ENCODE measurements around the gene CNNM2.

CNNM2 gene

GRCh38 chr10:102917962-102918816 lies at the start of gene CNNM2:
TSS of gene CNNM2 (plus strand) at chr10:102918294. CDS start at chr10:102918481, 187 bp downstream.
- in situ Hi-C loops (cut with HindIII; ENCODE audit: low pct_ligation_motif_present, low pct_unique_long_range_greater_than_20kb, low sequenced_read_pairs) = no loop called here
- peak; percentile 100 for DNase-seq

DNA sequence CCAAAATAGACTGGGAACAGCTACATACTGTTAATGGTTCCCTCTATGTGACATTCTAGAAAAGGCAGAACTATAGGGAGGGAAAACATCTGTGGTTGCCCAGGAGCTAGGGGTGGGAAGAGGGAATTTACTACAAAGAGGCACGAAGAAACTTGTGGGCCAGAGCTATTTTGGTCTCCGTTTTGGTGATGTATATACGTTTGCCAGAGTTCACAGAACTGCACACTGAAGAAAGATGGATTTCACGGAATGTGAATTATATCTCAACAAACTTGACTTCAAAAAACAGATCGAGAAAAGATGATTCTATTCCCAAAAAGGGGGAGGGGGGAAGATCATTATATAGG lies 49.2 kb upstream of the CNNM2 start:
- DNase-seq = no peak
- in situ Hi-C loops (cut with HindIII; ENCODE audit: low pct_ligation_motif_present, low pct_unique_long_range_greater_than_20kb, low sequenced_read_pairs) = no loop called here

- in situ Hi-C loops (cut with HindIII; ENCODE audit: low pct_ligation_motif_present, low pct_unique_long_range_greater_than_20kb, low sequenced_read_pairs) = no loop called here
- peak; percentile 50 for DNase-seq
Measured at GRCh38 chr10:102869258-102870198, 48.6 kb upstream of the CNNM2 start, which contains the start of gene AS3MT. TSS of gene AS3MT (plus strand) at chr10:102869470. CDS start at chr10:102869593, 123 bp downstream.

GRCh38 chr10:102870221-102870620 lies 47.9 kb upstream of the CNNM2 start:
- DNase-seq = no peak
- in situ Hi-C loops (cut with HindIII; ENCODE audit: low pct_ligation_motif_present, low pct_unique_long_range_greater_than_20kb, low sequenced_read_pairs) = no loop called here

GRCh38 chr10:102872163-102872562 lies 45.9 kb upstream of the CNNM2 start:
- in situ Hi-C loops (cut with HindIII; ENCODE audit: low pct_ligation_motif_present, low pct_unique_long_range_greater_than_20kb, low sequenced_read_pairs) = no loop called here
- DNase-seq = no peak

- in situ Hi-C loops (cut with HindIII; ENCODE audit: low pct_ligation_motif_present, low pct_unique_long_range_greater_than_20kb, low sequenced_read_pairs) = no loop called here
- no peak for DNase-seq
Measured at GRCh38 chr10:102876747-102877153, 41.3 kb upstream of the CNNM2 start.

GRCh38 chr10:102878629-102879028 lies 39.5 kb upstream of the CNNM2 start:
- in situ Hi-C loops (cut with HindIII; ENCODE audit: low pct_ligation_motif_present, low pct_unique_long_range_greater_than_20kb, low sequenced_read_pairs) = no loop called here
- no peak for DNase-seq

GRCh38 chr10:102880256-102880655 lies 37.8 kb upstream of the CNNM2 start:
- DNase-seq = no peak
- in situ Hi-C loops (cut with HindIII; ENCODE audit: low pct_ligation_motif_present, low pct_unique_long_range_greater_than_20kb, low sequenced_read_pairs) = no loop called here

DNA sequence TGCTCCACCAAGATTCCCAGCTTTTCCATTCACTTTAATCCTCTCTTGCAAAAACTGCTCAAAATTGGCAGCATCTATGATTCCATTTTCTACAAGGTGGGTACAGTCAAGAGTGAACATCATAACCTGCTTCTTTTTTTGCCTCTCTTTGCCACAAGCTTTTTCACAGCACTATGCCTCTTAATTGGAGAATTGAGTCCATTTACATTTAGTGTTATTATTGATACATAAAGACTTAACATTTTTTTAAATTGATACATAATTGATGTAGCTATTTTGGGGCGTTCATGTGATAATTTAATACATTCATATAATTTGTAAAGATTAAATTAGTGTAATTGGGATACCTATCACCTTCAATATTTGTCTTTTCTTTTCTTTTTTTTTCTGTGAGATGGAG lies 30.0 kb upstream of the CNNM2 start:
- no peak for DNase-seq
- in situ Hi-C loops (cut with HindIII; ENCODE audit: low pct_ligation_motif_present, low pct_unique_long_range_greater_than_20kb, low sequenced_read_pairs) = no loop called here

DNA sequence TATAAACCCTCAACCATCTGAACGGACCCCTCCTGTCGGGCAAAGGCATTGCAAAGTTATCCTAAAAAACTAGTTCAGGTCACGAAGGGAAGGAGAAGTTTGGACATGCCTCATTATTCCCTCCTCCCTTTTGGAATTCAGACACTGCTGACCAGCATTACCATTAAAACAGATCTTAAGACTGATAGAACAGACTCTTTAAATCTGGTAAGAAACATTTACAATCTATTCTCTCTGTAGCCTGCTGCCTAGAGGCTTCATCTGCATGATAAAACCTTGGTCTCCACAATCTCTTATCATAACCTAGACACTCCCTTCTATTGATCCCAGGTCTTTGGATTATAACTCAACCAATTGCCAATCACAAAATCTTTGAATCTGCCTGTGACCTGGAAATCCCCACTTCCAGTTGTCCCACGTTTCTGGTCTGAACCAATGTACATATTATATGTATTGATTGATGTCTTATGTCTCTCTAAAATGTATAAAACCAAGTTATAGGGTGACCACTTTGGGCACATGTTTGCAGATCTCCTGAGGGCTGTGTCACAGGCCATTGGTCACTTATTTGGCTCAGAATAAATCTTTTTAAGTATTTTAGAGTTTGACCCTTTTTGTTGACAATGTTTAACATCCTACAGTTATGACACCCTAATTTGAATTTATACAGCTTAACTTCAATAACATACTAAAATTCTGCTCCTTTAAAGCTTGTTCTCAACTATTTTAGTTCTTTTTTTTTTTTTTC lies 23.5 kb upstream of the CNNM2 start:
- in situ Hi-C loops (cut with HindIII; ENCODE audit: low pct_ligation_motif_present, low pct_unique_long_range_greater_than_20kb, low sequenced_read_pairs) = no loop called here
- DNase-seq = no peak

- in situ Hi-C loops (cut with HindIII; ENCODE audit: low pct_ligation_motif_present, low pct_unique_long_range_greater_than_20kb, low sequenced_read_pairs) = no loop called here
- no peak for DNase-seq
Measured at GRCh38 chr10:102900006-102900405, 18.1 kb upstream of the CNNM2 start.

- in situ Hi-C loops (cut with HindIII; ENCODE audit: low pct_ligation_motif_present, low pct_unique_long_range_greater_than_20kb, low sequenced_read_pairs) = no loop called here
- no peak for DNase-seq
Measured at GRCh38 chr10:102904346-102904745, 13.7 kb upstream of the CNNM2 start.

DNA sequence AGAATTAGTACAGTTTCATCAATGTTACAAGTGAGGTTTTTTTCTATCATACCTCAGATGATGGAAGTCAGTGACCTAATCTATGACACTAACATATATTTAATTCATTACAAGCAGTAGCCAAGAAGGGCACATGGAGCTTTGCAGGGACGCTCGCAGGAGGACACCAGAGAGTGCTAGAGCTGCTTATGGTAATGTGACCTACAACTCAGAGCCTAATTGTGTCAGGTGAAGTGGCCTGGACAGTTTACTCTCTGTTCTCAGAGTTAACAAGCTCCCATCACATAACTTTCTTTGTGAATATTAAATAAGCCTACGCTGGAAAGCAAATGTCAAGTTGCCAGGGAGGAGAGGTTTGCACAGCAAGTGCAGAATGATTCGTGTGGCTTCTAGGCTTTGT lies 11.6 kb upstream of the CNNM2 start:
- in situ Hi-C loops (cut with HindIII; ENCODE audit: low pct_ligation_motif_present, low pct_unique_long_range_greater_than_20kb, low sequenced_read_pairs) = no loop called here
- no peak for DNase-seq

- in situ Hi-C loops (cut with HindIII; ENCODE audit: low pct_ligation_motif_present, low pct_unique_long_range_greater_than_20kb, low sequenced_read_pairs) = no loop called here
- DNase-seq = no peak
Measured at GRCh38 chr10:102914781-102915180, 3.3 kb upstream of the CNNM2 start.

DNA sequence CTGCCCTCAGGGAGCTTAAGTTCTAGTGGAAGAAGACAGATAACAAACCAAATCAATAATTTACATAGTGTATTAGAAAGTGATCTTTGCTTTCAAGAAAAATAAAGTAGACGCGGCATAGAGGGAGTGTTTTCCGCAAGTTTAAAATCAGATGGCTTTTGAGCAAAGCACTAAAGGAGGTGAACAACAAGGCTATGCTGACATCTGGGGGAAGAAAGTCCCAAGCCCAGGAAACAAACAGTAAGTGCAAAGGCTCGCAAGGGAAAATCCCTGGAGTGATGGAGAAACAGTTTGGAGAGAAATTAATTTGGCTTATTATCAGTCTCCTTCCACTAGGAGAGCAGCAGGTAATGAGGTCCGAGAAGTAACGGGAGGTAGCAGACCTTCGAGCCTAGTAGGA lies 1.9 kb upstream of the CNNM2 start:
- DNase-seq = no peak
- in situ Hi-C loops (cut with HindIII; ENCODE audit: low pct_ligation_motif_present, low pct_unique_long_range_greater_than_20kb, low sequenced_read_pairs) = no loop called here

- peak; percentile 75 for DNase-seq
- in situ Hi-C loops (cut with HindIII; ENCODE audit: low pct_ligation_motif_present, low pct_unique_long_range_greater_than_20kb, low sequenced_read_pairs) = no loop called here
Measured at GRCh38 chr10:102917314-102917961, 656 bp upstream of the CNNM2 start.

DNA sequence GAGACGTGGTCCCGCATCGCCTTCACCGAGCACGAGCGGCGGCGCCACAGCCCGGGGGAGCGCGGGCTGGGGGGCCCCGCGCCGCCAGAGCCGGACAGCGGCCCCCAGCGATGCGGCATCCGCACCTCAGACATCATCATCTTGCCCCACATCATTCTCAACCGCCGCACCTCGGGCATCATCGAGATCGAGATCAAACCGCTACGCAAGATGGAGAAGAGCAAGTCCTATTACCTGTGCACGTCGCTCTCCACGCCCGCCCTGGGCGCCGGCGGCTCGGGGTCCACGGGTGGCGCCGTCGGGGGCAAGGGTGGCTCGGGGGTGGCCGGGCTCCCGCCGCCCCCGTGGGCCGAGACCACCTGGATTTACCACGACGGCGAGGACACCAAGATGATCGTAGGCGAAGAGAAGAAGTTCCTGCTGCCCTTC lies 737 bp downstream of the CNNM2 start:
- peak; percentile 28 for DNase-seq
- in situ Hi-C loops (cut with HindIII; ENCODE audit: low pct_ligation_motif_present, low pct_unique_long_range_greater_than_20kb, low sequenced_read_pairs) = no loop called here

DNA sequence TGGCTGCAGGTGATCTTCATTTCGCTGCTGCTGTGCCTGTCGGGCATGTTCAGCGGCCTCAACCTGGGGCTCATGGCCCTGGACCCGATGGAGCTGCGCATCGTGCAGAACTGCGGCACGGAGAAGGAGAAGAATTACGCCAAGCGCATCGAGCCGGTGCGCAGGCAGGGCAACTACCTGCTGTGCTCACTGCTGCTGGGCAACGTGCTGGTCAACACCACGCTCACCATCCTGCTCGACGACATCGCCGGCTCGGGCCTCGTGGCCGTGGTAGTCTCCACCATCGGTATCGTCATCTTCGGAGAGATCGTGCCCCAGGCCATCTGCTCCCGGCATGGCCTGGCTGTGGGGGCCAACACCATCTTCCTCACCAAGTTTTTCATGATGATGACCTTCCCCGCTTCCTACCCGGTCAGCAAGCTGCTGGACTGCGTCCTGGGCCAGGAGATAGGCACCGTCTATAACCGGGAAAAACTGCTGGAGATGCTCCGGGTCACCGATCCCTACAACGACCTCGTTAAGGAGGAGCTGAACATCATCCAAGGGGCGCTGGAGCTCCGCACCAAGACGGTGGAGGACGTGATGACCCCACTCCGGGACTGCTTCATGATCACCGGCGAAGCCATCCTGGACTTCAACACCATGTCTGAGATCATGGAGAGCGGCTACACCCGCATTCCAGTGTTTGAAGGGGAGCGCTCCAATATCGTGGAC lies 1.3 kb downstream of the CNNM2 start:
- in situ Hi-C loops (cut with HindIII; ENCODE audit: low pct_ligation_motif_present, low pct_unique_long_range_greater_than_20kb, low sequenced_read_pairs) = no loop called here
- DNase-seq = no peak
